HFFc6 (cell line): ENCODE data around the gene PNMA6E. TPM values are rescaled to one million over a fixed set of nuclear protein-coding genes. Genes with fewer than 3 reads are reported as not detected.

Source experiments
- DNase-seq: peaks from one replicate; pipeline ENCODE4 v3.0.0-alpha.2; 2018
- H3K27ac Mint-ChIP-seq: 2 replicates; pipeline ENCODE4 v1.8.0; 2020; ENCODE audit warnings: mild to moderate bottlenecking, mixed read lengths
- H3K27me3 Mint-ChIP-seq: 2 replicates; pipeline ENCODE4 v1.8.0; 2021; ENCODE audit warnings: mild to moderate bottlenecking, moderate library complexity, mixed read lengths; ENCODE audit not compliant: insufficient read depth
- H3K36me3 Mint-ChIP-seq: 2 replicates; pipeline ENCODE4 v1.8.0; 2021; ENCODE audit warnings: low read depth, mixed read lengths
- H3K4me1 Mint-ChIP-seq: 2 replicates; pipeline ENCODE4 v1.8.0; 2020; ENCODE audit warnings: low read depth, mixed read lengths
- H3K4me3 Mint-ChIP-seq: 2 replicates; pipeline ENCODE4 v1.8.0; 2020; ENCODE audit warnings: mild to moderate bottlenecking, moderate library complexity, mixed read lengths
- H3K9me3 Mint-ChIP-seq: 2 replicates; pipeline ENCODE4 v1.8.0; 2020; ENCODE audit warnings: mild to moderate bottlenecking, mixed read lengths
- CTCF ChIP-seq: fragments of 200-600 bp; sonication (generic); IDR thresholded peaks from 2 replicates; pipeline ENCODE4 v1.5.0; 2021; ENCODE audit warnings: antibody characterized with exemption, mild to moderate bottlenecking
- total RNA-seq, 6 experiments: library from RNA; stranded (reverse); fragmentation: NEBNext Ultra II Directional; extraction: Animal tissue kit (Norgen Biotek cat#: 25700); gene quantifications; 2 replicates in 1 of 6; 3 replicates in 5 of 6; pipeline ENCODE4 v1.2.3, GENCODE V29; 2021

PNMA6E gene
- total RNA-seq, 6 experiments from 2014 or later, result not detected

DNA sequence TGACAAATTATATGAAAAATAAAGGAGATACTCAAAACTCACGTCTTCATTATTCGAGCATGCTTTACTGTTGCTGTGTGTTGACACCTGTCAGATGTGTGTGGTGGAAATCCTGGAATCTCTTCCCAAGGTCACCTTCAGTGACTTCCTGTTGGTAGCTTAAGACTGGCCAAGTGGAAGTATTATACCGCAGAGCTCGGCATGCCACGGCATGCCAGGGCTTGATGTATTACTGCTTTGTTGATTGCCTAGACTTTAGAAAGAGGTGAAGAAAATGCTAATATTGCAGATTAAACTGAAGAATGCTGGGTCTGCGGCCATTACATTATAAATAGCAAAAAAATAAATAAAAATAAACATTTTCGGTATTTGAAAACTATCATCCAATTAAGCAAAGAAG, 40.1 kb upstream of the PNMA6E start:
- Mint-ChIP-seq H3K4me3 (no peak overlapping the region), H3K4me1 (no peaks in the 10 kb centered on the region), H3K9me3 (no peaks in the 10 kb centered on the region), H3K27ac (no peak overlapping the region), H3K36me3 (no peaks in the 10 kb centered on the region), H3K27me3 (peaks cover 5% of the 10 kb centered on the region)
- no peak for DNase-seq
- no peak for TF ChIP-seq CTCF

DNA sequence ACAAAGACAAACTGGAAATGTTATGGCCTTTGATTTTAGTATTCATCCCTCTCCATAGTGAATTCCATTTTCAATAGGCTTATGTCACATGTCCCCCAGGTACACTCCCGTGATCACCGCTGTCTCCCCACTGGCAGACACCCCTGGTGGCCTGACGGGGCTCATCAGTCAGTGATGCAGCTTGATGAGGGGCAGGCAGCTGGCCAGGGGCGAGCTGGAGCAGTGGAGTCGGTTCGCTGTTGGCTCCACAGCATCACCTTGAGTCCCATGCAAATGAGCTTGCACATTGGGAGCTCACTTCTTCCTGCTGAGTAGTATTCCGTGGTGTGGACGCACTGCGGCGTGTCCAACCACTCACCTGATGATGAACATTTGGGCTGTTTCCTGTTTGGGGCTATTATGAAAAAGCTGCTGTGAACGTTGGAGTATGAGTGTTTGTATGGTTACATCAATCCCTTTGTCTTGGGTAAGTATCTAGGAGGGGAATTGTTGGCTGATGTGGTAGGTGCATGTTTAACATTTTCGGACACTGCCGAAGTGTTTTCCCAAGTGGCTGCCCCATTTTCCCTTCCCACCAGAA, 39.5 kb upstream of the PNMA6E start:
- H3K27ac Mint-ChIP-seq, result no peak overlapping the region
- H3K36me3 Mint-ChIP-seq, result no peaks in the 10 kb centered on the region
- no peak for DNase-seq
- no peak overlapping the region for H3K4me3 Mint-ChIP-seq
- no peaks in the 10 kb centered on the region for H3K9me3 Mint-ChIP-seq
- no peaks in the 10 kb centered on the region for H3K4me1 Mint-ChIP-seq
- no peak for TF ChIP-seq CTCF
- peaks cover 5% of the 10 kb centered on the region for H3K27me3 Mint-ChIP-seq

DNA sequence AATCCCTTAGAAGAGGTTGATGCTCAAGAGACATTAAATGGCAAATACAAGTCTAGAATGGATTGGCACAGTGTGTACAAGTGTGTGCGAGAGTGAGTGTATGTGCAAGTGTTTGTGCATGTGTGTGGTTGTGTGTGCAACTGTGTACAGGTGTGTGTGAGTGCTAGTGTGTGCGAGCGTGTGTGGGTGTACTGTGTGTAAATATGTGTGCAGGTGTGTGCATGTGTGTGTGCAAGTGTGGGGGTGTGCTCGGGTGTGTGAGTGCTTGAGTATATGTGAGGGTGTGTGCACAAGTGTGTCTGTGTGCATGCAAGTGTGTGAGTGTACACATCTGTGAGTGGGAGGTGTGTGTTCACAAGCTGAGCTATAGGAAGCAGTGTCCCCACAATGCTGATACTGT, 38.8 kb upstream of the PNMA6E start:
- Mint-ChIP-seq H3K36me3 (no peaks in the 10 kb centered on the region), H3K27ac (no peak overlapping the region), H3K9me3 (no peaks in the 10 kb centered on the region), H3K4me1 (no peaks in the 10 kb centered on the region), H3K27me3 (peaks cover 5% of the 10 kb centered on the region), H3K4me3 (no peak overlapping the region)
- TF ChIP-seq CTCF, result no peak
- DNase-seq, result no peak

DNA sequence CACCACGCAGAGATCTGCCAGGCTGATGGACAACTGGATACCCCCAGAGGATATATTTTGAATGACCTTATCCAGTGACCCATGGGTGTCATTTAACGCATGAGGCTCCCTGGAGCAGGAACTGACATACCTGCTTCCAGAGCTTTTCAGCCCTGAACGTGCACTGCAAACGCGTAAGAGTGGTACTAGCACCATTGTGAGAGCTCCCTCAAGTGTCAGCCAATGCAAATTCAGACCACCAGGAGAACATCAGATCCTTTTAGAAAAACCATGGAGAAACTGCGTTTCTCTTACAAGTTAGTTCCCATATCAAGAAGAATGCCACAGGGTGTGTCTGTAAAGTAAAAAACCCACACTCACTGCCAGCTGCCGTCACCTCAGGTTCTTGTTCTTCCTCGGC, 37.4 kb upstream of the PNMA6E start:
- no peak overlapping the region for H3K4me3 Mint-ChIP-seq
- H3K36me3 Mint-ChIP-seq, result no peaks in the 10 kb centered on the region
- no peaks in the 10 kb centered on the region for H3K9me3 Mint-ChIP-seq
- H3K4me1 Mint-ChIP-seq, result no peaks in the 10 kb centered on the region
- no peak for DNase-seq
- peaks cover 8% of the 10 kb centered on the region for H3K27me3 Mint-ChIP-seq
- peak; percentile 46 for TF ChIP-seq CTCF
- H3K27ac Mint-ChIP-seq, result no peak overlapping the region

- peaks cover 11% of the 10 kb centered on the region for H3K27me3 Mint-ChIP-seq
- H3K4me3 Mint-ChIP-seq, result no peak overlapping the region
- H3K36me3 Mint-ChIP-seq, result no peaks in the 10 kb centered on the region
- H3K4me1 Mint-ChIP-seq, result no peaks in the 10 kb centered on the region
- no peak for DNase-seq
- no peaks in the 10 kb centered on the region for H3K9me3 Mint-ChIP-seq
- no peak overlapping the region for H3K27ac Mint-ChIP-seq
- TF ChIP-seq CTCF, result no peak
Measured at GRCh38 chrX:153435845-153436244, 34.7 kb upstream of the PNMA6E start.

DNA sequence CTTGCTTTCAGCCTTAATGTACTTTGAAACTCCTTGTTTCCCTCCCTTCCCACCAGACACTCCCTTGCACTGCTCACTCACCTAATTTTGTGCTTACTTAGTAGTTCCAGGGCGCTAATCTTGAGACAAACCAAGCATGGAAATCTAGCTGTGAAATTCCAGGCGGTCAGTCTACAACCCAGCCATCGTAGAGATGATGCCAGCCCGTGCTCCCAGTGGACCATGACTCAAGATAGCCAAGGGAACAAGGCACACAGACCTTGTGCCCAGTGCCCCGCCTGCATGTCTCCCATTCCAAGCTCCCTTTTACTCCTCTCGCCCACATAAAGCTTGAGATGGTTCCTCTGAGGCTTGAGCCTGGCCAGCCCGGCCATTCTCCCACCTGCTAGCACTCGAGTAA, 33.7 kb upstream of the PNMA6E start:
- DNase-seq, result no peak
- Mint-ChIP-seq H3K9me3 (no peaks in the 10 kb centered on the region), H3K4me3 (no peak overlapping the region), H3K36me3 (no peaks in the 10 kb centered on the region), H3K27ac (no peak overlapping the region), H3K27me3 (peaks cover 9% of the 10 kb centered on the region), H3K4me1 (no peaks in the 10 kb centered on the region)
- TF ChIP-seq CTCF, result no peak
